GM21447 (cell line): ENCODE measurements around the gene PARD3B.

Experiments used
- ATAC-seq: cut with Tn5 transposase; IDR thresholded peaks from one replicate; pipeline ENCODE4 v1.9.1; 2021; ENCODE audit not compliant: unreplicated experiment

Gene PARD3B

DNA sequence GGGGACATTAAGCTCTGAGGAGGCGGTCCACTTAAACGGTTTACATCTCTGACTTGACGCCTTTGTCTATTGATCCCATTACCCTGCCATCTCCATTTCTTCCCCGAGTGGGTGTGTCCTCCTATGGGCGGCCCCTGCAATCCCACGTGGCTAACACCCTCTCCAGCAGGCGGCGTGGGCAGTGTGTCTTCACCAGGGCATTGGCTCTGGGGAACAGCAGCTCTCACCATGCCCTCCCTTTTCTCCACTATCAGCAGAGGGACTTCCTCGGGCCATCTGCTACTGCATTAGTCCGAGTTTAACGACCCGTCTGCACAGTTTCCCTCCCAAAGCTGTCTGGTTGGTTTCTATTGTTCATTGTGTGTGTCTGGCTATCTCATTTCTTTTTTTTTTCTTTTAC is 625.1 kb downstream of the PARD3B start:
- no peak for ATAC-seq

DNA sequence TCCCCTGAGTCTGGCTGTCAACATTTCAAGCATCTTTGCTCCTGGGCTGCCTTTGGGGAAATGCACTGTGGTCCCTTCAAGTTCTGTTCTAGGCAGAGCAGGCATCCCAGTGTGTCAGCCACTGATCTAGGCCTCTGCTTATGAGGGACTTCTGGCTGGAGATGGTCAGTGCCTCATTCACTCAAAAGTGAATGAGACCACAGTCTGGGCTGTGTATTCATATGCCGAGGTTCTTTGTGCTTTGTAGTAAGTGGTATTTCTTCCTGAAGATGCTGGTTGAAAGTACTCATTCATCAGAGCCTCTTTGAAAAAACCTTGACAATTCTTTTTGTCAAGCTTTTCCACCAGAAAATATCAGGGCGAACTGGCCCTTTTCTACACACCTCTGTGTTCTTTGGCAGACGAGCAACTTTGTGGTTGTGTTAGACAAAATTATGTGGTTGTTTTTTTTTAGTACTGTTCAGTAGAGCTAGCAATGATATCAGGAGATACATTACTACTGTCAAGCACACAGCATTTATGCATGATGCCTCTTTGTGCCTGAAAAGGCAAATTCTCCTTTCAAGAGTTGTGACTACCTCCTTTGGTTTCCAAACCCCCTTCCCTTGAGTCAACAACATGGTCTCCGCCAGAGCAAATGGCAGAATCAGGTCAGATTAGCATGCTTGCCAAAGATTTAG is 626.1 kb downstream of the PARD3B start:
- ATAC-seq: no peak

DNA sequence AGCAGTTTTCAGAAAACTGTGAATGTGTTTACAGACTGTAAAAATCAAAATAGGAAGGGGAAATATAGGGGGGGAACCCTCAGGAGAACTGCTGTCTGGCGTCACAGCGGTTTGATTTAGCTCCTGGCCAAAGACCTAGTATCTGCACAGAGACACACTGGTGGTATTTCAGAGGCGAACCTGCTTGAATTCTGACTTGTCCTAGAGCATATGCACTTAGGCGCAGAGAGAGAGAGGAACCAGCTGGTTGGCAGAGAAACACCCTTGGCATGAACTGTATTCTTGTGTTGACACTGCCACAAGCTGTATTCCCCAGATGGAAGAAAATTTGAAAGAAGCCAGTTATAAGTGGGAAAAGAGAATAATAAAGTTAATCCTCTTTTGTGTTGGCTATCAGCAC is 630.6 kb downstream of the PARD3B start:
- no peak for ATAC-seq

DNA sequence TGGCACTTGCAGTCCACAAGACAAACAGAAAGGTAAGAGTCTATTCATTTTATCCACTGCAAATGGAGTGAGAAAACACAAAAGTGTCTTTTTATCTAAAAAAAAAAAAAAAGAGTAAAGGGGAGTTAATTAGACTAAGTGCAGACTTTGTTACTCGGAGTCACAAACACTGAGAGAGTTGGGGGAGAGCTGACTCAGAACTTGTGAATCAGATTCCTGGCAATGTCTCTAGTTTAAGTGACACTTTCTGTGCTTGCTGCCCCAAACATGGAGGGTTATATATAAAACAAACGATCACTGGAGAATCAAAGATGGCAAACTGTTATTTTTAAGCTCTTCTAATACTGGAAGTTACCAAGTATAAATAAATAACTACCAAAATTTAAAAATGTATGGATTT is 631.3 kb downstream of the PARD3B start:
- no peak for ATAC-seq

DNA sequence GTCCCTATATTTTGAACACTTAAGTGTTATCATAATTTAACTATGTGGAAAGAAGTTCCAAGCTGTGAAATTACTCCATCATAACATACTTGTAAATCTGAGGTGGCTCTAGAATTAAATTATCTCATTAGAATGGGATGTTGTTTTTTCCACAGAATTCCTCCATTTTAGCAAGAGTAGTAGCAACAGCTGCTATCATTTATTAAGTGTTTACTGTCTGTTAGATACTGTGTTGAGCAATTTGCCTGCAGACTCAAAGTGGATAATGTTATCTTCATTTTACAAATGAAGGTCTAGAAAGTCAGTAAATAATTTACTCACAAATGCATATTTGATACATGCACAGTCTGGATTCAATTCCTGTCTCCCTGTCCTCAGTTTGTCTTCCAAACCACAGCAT is 632.3 kb downstream of the PARD3B start:
- ATAC-seq: no peak

DNA sequence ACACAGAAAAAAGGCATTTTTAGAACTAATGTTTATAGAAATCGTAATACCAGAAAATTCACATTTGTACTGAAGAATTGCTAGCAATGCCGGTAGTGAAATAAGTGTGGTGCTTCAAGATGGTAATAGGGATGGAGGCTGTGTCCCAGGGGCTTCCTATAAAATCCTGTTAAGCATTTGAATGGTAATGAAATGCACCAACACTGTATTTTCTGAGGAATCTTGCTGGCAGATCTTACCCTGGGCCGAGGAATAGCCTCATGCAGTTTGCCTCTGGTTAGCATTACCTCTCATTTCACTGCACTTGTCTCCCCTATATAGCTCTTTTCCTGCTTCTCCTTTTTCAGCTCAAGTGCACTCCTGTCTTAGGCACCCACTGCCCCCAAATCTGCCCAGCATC is 635.5 kb downstream of the PARD3B start:
- no peak for ATAC-seq

DNA sequence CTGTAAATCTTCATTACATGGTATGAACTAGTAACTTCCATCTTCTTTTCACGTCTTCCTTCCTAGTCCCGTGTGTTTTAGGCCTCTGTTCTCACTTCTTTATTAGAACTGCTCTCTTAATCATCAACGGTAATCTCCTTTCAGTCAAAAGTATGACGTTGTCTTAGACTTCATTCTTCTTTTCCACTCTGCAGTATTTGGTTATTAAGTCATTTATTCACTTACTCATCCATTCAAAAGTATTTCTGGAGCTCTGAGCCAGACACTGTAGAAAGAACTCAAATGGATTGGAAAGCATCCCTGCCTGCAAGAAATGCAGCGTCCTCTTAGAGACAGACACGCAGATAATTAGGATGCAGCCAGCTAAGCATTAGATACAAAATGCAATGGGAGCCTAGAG is 642.5 kb downstream of the PARD3B start:
- no peak for ATAC-seq

DNA sequence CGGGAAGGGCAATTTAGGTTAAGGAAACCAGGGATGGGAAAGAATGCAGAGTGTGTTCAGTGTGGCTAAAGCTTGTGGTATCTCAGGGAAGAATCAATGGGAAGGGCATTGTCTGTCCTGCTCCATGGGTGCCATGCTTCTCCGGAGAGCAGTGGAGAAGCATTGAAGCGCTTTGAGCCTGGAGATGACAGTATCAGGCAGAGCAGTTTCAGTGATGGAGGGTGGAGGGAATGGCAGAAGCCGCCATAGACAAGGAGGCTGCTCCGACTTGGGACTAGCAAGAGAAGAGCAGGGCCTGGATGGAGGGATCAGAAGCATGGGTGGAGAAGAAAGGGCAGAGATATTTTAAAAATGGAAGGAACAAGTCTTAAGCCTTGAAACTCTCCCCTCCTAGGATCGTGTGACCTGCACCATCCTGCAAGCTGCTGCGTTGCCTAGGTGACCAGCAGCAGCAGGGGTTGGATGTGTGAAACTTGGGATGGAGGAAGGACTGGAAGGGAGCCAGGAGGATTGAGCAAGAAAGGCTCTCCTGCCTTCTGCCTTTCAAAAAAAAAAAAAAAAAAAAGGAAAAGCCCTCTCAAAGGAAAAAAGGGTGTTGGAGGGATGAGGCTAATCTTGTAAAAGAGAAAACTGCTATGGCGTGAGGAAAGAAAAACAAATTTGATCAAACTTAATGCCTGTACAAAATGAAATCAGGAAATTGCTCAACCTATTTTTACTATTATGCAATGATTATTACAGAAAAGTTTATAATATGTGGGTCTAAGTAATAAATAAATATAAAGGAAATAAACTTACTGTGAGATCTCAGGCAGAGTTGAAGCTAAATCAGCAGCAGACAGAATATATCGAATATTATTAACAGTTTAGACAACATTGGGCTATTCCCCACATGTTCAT is 643.2 kb downstream of the PARD3B start:
- ATAC-seq: no peak

DNA sequence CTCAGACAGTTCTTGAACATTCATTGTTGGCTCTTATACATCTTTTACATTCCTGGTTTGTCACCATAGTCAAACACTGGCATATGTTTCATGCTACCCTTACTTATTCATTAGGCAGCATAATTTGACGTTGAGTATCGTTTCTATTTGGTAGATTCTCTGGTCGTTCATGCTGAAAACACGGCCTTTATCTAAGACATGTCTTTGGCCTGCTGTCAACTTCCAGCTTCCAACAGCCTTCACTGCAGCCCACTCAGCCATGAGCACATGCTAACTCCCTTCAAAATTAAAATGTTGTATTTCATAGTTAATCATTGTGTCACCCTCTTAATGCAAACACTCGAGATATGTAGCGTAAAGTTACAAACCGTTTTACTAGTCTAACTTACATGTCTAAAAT is 644.0 kb downstream of the PARD3B start:
- no peak for ATAC-seq

DNA sequence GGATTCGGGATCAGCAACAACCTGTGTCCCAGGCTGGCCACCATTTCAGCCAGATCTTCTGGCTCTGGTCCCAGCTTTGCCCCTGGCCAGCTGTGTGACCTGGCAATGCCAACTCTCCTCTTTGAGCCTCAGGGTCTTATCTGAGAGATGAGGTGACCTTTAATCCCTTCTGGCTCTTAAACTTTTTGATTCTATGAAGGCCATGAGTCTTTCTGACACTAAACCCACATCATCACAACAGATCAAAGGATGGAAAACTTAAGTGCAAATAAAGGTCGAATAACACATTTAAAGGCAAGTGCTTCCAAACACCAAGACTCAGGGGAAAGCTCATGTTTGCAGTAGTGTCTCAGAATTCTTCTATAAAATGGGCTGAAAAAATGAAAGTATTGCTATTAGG is 645.3 kb downstream of the PARD3B start:
- no peak for ATAC-seq

DNA sequence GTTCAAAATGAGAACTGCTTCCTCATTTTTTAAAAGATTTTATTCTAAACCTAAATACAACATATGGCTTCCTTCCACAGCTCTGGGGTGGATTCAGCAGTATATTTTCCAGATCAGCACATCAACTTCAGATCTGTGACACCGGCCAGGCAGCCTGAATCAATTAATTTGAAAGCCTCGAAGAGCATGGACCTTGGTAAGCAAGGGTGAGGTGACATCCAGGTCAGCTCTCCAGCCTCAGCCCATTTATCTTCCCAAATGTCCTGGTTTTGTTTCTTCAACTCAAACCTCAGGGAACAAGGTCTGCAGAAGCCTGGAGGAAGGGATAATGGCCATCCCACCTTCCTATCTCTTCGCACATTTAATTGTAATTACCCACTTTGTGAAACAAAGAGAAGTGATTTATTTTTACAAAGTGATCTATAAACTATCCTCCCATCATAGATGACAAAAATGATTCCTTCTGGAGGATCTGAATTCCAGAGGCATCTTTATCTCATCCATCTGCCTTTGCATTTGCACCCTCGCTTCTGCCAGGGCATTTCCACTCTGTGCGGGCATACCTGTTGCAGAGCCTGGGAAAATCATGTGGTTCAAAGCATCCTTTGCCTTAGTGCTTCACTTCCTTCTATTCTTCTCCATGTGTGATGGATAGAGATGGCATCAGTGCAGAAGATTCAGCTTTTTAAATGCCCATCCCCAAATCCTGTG is 648.0 kb downstream of the PARD3B start:
- no peak for ATAC-seq

DNA sequence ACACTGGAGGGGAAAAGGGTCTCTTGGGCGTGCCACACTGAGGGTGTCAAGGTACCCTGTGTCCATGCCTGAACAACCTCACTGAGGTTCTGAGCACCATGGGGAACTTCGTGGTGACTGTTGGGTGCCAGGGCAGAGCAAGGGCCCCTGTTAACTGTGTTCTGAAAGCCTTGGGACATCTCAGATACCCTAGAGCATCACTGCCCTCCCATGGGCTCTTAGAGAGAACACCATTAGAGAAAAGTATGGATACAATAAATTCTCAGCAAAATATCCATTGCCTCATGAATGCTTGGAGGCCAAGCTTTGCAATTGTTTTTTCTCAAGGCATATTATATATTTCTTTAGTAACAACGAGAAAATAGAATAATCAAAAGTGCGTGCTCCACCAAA is 648.6 kb downstream of the PARD3B start:
- ATAC-seq: no peak

DNA sequence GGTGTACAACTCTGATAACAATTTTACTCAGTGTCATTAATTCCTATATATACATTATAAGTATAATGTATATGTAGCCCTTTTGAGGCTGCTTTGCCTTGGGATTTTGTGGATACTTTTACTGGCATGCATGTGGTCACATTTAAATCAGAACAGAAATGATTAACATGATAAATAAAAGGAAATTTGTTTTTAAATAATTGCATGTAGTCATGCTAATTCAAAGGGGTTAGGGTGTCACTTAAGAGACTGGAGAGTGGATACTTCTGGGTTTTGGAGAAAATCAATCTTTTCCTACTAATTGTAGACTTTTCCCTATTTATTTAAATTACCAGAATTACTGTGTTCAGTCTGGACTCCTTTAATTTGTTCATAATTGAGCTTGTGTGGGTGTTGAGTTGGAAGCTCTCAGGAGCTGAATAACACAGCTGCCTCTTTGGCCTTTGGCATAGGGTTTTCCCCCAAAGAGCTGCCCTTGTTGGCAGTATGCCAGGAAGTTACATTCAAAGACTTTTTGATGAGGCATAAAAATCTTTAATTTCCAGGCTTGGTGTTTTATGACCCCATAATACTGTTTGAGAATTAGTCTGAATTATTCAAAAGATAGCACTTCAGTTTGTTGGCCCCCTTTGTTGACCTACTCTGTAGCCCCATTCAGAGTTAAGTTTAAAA is 652.3 kb downstream of the PARD3B start:
- ATAC-seq: no peak

DNA sequence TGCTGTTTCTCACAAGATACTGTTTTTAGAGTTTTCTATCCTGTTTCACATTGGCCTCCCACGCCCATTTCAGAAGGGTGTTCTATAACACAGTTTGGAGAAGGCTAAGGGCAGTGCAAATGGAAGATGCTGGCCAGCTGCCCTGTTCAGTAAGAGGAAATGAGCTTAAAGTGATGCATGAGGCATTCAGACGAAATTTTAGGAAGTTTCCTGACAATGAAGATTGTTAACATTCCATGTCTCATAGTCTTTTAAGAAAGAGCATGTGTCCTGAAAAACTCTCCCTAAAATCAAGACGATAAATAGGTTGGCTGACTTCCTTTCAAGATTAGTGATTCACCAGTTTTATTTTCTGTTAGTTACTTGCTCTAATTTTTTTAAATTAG is 652.9 kb downstream of the PARD3B start:
- ATAC-seq: no peak

DNA sequence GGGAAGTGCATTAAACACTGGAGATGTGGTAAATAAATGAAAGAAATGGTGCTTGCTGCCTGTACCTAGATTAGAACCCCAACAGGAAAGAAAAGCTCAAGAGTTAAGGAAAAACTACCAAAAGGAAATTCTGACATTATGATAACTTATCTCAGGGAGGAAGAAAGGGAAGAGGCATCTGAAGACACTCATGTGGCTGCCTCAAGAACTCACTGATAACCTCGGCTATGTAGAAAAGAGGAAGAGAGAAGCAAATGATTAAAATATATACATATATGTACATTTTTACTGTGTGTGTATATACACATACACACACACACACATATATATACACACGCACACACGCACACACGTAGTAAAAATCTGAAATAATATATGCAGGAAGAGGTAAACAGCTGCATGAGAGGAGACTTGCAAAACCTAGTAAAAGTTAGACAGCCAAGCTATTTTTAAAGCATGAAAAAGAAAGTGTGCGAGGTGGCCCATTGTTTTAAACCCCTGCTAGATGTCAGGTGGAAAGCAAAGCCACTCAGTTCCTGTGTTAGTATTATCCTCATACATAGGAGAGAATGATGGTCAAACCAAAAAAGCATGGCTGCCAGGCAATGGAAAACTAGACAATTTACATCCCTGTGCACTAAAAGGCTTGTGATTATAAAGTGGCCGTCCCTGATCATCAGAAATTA is 654.0 kb downstream of the PARD3B start:
- no peak for ATAC-seq

DNA sequence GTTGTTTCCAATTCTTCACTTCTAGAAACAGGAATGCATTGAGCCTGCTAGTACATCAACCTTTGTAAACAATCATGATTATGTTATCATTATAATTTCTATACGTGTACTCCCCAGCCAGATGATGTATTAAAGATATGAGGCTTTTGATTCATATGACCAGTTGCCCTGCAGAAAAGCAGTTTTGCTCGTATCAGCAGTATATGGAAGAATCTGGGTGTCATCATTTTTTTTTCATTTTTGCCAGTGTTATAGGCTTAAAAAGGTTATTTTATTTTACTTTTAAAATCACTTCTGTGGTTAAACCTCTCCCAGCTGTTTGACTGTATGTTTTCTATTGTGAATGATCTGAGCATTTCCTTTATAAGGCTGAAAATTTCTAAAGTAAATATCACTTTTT is 665.2 kb downstream of the PARD3B start:
- ATAC-seq: no peak

DNA sequence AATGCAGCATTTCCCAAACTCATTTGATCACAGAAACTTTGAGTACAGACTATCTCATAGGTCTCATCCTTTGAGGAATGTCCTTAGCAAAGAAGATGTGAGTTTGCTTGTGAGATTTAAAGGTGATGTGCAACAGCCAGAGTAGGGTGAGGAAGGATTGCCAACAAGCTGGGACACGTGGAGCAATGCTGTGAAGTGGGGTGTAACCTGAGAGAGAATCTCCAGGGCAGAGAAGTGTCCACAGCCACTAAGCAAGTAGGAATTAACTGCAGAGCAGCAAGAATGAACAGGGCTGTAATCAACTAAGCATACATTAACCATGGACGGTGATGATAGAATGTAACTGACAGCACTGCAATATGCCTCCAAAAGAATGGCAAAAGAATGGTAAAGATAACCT is 667.1 kb downstream of the PARD3B start:
- no peak for ATAC-seq

DNA sequence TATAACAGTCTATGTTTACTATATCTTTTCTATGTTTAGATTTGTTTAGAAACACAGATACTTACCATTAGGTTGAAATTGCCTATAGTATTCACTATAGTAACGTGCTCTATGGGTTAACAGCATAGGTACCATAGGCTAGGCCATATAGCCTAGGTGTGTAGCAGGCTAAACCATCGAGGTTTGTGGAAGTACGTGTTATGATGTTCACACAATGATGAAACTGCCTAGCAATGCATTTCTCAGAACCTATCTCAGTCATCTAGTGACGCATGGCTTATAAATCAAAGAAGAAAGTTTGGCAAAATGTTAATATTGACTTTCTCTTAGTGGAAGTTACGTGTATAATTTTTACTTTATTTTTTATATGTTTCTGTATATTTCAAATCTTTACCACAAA is 670.8 kb downstream of the PARD3B start:
- no peak for ATAC-seq

DNA sequence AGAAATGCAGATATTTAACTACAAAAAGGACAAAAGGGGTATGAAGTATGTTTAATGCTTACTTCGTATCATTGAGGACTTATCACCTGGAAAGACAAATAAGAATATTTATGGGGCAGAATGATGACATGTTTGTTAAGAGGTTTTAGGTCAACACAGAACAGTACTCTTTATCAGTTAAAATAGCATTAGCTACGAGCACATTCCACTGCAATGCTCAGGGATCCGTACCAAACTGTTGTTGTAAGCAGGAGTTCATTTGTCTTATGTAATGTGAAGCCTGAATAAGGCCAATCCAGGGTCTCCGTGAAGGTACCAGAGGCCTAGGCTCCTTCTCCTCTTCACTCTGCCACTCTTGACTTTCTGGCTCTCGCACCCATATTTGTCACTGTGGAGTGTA is 671.3 kb downstream of the PARD3B start:
- ATAC-seq: no peak

DNA sequence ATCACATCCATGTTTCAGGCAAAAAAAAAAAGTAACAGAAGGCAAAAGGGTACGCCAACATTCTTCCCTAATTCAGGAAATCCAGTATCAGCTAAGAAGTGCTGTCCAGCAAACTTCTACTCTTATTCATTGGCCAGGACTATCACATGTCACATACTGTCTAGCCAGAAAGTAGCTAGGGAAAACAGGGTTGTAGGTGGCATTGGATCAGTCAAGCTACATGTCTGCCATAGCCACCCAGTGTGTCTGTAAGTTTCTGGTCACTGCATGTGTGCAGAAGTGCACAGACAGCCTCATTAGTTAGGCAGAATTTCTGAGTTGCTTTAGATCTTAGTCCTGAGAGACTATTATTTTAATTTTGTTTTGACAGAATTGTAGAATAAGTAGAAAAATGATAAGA is 671.7 kb downstream of the PARD3B start:
- no peak for ATAC-seq

DNA sequence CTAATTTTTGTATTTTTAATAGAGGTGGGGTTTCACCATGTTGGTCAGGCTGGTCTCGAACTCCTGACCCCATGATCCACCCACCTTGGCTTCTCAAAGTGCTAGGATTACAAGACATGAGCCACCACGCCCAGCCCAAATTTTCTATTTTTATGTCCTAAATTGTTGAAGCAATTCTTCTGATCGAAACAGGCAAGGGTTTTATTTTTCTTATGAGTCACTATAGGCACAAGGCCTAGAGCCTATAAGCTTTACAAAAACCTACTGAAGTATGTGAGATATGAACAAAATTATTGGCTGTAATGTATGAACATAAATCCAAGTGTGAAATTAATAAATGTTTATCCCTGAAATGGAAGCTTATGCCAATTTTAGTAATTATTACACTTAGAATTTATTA is 672.8 kb downstream of the PARD3B start:
- ATAC-seq: no peak
